ENCODE data around the gene CRHR2.

The CRHR2 gene

GRCh38 chr7:30707391-30708357, 25.4 kb upstream of the CRHR2 start:
- no peak for DNase-seq (ENCODE audit: low read depth, low spot score)

GRCh38 chr7:30706908-30707307, 24.7 kb upstream of the CRHR2 start:
- DNase-seq (ENCODE audit: low read depth, low spot score): no peak

- DNase-seq (ENCODE audit: low read depth, low spot score): no peak
Observed at GRCh38 chr7:30706316-30706715, 24.1 kb upstream of the CRHR2 start.

DNA sequence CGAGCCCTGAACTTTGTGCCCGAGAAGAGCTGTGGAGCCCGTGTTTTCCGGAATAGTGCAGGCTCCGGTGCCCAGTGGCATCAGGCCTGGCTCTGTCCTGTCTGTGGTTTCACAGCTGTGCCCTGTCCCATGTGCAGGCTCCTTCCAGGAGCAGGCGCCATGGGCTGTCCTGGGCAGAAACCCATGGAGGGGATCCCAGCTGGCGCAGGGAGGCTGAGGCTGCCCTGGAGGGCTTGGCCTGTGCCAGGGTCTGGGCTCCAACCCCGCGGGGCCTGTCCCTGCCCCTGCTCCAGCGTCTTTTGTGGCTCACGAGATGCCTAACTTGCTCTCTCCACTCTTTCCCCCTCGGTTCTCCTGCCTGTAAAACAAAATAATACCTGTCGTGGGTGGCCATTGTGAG, 23.3 kb upstream of the CRHR2 start:
- no peak for DNase-seq (ENCODE audit: low read depth, low spot score)

- DNase-seq (ENCODE audit: low read depth, low spot score): no peak
Observed at GRCh38 chr7:30705008-30705407, 22.8 kb upstream of the CRHR2 start.

DNA sequence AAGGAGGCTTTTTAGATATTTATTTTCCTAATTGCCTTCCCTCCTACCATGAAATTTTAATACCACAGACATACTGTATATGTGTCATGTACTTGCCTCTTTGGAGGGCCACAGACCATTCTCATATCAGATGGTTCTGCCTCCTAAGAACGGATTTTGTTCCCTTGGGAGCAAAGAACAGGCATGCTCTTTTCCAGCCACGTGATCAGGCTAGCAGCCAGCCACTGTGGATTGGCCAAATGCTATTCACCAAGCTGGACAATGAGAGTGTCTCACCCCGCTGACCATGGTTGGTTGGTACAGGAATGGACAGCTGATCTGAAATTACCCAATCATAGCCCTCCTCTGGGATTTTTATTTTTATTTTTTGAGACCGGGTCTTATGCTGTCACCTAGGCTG, 21.5 kb upstream of the CRHR2 start:
- DNase-seq (ENCODE audit: low read depth, low spot score): no peak

GRCh38 chr7:30702200-30702599, 19.9 kb upstream of the CRHR2 start:
- no peak for DNase-seq (ENCODE audit: low read depth, low spot score)

GRCh38 chr7:30700941-30701340, 18.7 kb upstream of the CRHR2 start:
- no peak for DNase-seq (ENCODE audit: low read depth, low spot score)

DNA sequence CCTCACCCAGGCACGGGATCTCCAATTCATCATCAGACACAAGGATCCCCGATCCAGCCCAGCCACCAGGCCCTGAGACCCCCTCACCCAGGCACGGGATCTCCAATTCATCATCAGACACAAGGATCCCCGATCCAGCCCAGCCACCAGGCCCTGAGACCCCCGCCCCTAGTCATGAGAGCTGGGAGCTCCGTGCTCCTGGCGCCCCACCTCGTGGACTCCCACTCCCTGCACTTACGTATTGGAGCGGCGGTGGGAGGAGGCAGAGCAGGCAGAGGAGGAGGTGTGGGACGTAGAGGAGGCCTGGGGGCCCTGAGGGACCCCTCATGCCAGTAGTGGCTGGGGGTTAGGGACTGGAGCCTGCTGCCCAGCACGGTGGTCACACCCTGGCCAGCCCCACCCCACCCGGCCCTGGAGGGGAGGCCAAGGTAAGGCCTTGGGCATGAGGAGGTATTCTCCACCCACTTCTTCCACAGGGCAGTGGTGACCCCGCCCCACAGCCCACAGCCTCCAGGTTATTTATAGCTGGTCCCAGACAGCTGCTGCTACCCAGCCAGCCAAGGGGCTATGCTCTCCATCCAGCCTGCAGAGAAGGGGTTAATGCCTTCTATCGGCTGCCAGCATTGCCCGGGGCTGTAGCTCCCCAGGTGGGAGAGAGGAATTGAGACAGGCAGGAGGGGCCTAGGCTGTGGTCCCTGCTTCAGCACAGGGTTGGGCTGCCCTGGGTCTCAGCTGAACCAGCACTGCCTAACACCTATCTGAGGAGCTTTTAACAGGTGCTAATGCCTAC, 17.6 kb upstream of the CRHR2 start:
- DNase-seq (ENCODE audit: low read depth, low spot score): no peak

DNA sequence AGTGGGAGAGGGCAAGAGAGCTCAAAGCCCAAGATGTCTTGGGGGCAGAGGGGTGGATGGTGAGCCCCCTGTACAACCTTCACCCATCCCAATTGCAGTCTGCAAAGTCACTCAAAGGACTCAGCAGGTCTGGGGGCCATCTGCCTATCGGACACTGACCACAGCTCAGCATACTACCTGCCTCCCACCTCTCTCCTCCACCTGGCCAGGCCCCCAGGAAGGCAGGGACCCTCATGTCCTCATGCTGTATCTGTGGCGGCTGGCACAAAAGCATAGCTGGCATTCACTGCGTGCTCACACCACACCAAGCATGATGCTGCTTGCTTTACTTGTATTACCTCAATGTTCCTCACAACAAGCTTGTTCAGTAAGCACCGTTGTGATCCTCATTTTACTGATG, 16.2 kb upstream of the CRHR2 start:
- DNase-seq (ENCODE audit: low read depth, low spot score): no peak

- DNase-seq (ENCODE audit: low read depth, low spot score): no peak
Observed at GRCh38 chr7:30697719-30698460, 15.6 kb upstream of the CRHR2 start.

- no peak for DNase-seq (ENCODE audit: low read depth, low spot score)
Observed at GRCh38 chr7:30694774-30695721, 12.8 kb upstream of the CRHR2 start.

DNA sequence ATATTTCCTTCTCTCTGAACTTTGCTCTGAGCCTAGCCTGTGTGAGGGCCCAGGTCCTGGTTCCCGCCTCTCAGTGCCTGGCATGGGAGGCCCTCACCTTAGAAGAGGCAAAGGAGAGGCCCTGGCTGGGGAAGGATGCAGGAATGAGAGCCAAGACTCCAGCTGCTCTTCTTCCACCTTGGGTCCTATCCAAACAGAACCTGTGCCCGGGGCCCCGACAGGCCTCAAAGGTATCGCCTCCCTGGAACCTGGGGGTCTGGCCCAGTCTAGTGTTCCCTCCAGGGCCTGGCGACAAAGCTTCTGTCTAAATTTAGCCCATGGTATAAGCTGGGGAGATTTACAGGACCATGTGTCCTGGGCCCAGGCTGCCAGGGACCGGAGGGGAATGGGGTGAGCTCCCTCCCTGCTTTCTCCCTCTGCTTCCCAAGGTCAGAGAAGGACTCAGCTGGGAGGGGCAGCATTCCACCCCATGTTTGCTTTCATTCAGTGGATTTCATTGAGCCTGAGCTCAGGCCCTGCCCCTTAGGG, 12.0 kb upstream of the CRHR2 start:
- no peak for DNase-seq (ENCODE audit: low read depth, low spot score)

- no peak for DNase-seq (ENCODE audit: low read depth, low spot score)
Observed at GRCh38 chr7:30692882-30693281, 10.6 kb upstream of the CRHR2 start.

DNA sequence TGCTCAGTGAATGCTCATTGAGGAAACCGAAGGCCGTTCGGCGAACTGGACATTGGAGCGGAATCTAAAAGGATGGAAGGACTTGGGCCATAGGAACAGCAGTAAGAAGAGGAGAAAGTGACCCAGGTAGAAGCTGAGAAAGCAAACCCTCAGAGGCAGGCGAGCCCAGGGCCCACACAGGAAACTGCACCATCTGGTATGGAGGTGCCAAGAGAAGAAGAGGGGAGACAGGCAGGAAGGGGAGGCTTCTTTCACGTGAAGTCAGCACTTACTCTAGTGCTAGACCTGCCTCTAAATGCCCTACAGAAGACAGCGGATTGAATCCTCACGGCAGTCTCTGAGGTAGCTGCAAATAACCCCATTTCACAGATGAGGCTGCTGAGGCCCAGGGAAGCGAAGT, 10.2 kb upstream of the CRHR2 start:
- no peak for DNase-seq (ENCODE audit: low read depth, low spot score)

DNA sequence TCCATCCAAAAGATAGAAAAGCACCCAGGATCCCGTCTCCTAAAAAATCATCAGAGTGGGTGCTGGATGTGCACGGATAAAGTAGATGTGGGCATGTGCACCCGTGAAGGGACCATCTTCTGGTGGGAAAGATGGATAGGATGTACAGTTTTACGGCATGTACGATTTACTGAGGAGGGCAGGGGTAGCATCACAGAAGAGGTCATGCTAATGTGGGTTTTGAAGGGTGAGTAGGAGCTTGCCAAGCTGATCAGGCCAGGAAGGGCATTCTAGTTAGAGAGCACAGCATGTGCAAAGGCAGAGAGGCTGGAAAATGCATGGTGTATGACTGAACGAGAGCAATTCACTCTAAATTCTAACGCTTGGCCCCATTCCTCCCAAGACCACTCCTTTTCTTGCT, 7.8 kb upstream of the CRHR2 start:
- no peak for DNase-seq (ENCODE audit: low read depth, low spot score)

DNA sequence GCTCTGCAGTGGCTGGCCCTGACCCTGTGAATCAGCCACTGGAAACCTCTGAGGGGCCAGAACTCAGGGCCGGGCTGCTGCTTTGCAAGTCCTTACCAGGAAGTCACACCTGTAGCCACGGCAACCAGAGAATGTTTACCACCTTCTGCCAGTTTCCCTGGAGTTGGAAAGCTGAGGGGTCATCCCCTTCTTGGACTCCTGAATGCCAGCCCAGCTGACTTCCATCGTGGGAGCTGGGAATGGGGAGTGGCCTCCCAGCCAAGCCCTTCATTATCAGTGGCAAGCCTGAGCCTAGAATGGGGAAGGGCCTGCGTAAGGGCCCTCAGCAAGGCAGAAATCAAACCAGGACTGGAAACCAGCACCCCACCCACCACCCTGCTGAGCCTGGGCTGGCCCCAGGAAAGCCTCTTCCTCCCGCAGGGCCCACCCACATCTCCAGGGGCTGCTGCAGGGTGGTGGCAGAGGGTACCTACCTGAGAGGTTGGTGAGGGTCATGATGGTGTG, 6.5 kb upstream of the CRHR2 start:
- peak; percentile 20 for DNase-seq (ENCODE audit: low read depth, low spot score)

- no peak for DNase-seq (ENCODE audit: low read depth, low spot score)
Observed at GRCh38 chr7:30687604-30688003, 5.3 kb upstream of the CRHR2 start.

DNA sequence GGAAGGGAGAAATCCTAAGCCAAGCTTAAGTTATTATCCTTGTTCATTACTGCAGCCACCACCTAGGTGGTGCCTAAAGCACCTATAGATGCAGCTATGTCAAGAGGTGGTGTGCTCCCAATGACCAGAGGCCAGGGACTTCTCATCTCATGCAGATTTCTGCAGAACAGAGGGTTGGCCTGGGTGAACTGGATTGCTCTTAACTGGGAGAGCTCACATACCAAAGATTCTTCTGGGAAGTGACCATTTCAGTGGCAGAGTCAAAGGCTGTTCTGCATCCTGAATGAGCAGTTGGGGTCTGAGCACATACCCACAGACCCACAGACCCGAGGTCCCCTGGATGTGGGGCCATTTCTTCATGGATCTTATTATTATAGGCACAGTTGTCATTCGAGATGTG, 2.1 kb upstream of the CRHR2 start:
- DNase-seq (ENCODE audit: low read depth, low spot score): peak; percentile 42

DNA sequence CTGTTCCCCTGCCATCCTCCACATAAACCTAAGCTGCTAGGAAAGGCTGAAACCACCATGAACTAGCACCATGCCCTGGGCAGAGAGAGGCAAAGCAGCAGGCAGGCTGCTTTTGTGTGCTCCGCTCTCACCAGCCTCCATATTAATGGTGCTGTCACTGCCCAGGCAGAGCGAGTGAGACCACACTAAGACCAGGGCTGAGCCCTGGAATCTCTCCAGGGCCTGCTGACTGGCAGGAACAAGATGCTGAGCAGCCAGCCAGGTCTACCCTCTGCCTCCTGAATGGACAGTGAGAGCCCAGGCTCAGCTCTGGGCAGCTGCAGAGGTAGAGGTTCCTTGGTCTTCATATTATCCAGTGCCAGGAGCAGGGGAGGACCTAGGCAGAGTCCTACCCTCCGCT, 1.6 kb upstream of the CRHR2 start:
- DNase-seq (ENCODE audit: low read depth, low spot score): peak; percentile 59

All from astrocyte of the hippocampus (primary cell).